Measurements from ENCODE around the gene TMEM272.
A peak's percentile ranks its signal among the peaks of the same experiment; 100 is the strongest.

Gene TMEM272

DNA sequence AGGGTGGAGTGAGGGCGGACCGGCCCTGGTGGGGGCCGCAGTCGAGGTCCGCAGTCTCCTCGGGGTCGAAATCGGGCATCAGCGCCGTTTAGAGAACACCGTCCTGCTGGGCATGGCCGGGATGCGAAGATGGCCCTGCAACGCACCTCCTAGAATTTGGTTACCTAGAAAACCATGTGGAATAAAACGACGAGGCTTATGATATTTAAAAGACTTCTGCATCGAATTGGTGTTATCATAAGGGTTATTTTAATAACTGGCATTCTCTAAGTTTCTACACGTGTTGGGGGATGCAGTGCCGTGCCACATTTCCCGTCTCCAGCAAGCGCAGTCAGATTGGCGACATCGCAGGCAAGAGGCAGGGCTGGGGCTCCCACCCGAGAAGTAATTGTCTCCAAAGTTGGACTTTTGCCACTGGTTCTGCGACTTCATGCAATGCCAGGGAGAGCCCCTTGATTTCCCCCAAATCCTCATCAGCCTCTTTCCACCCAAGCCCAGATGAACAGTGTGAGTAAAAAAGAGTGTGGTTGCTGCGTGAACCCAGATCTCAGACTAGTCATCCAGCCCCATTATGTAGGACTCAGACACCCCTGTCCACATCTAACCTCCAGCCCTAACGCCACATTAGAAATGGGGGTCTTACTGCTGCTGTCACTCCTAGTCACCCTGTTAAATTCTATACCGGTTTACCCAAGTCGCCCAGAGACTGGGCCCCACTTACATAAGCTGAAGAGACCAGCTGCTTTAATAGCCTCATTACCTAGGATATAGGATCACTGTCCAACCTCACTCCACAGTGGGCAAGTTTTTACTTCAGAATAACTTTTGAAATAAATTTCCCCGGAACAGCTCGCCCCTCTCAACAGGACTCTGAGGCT lies 40.4 kb downstream of the TMEM272 start:
- peak; percentile 65 for DNase-seq

DNA sequence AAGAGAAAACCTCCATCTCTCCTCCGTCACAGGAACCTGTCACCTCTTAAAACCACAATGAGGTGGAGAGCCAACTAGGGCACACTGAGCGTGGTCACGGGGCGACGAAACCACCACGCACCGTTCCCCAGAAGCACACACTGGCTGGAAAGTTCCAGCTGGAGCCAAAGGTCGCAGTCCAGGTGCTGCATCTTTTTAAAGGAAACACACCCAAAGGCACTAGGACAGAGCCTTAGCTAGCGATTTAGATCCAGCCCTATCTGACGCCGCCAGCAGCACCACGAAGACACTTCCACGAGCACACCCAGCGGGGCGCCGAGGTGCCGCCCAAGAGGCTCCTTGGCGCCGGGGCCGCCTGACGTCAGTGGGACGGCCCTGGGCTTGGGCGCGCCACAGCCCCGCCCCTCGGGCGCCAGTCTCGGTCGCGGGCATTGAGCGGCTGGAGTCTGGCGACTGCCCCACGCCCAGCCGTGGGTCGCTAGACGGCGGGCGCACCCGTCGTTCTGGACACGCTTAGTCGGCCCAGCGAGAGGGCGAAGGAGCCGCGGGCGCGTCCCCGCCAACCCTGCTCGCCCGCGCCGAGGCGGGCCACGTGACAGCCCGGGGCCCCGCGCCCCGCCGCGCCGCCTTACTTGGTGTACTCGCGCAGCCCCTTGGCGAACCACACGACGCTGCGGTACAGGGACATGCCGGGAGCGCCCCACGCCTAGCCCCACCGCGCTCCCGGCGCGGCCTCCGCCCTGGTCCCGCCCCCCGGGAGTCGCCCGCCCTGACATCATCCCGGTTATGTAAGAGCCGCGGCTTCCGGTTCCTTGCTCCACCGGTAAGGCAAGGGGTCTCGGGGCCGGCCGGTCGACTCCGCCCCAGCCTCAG lies 41.3 kb downstream of the TMEM272 start, which contains the start of gene DHRS12:
Gene DHRS12 (minus strand): TSS at position 742 of the 873 bp plus-strand sequence. CDS start 4,504 bp downstream, outside the sequence.
- peak; percentile 87 for DNase-seq

DNA sequence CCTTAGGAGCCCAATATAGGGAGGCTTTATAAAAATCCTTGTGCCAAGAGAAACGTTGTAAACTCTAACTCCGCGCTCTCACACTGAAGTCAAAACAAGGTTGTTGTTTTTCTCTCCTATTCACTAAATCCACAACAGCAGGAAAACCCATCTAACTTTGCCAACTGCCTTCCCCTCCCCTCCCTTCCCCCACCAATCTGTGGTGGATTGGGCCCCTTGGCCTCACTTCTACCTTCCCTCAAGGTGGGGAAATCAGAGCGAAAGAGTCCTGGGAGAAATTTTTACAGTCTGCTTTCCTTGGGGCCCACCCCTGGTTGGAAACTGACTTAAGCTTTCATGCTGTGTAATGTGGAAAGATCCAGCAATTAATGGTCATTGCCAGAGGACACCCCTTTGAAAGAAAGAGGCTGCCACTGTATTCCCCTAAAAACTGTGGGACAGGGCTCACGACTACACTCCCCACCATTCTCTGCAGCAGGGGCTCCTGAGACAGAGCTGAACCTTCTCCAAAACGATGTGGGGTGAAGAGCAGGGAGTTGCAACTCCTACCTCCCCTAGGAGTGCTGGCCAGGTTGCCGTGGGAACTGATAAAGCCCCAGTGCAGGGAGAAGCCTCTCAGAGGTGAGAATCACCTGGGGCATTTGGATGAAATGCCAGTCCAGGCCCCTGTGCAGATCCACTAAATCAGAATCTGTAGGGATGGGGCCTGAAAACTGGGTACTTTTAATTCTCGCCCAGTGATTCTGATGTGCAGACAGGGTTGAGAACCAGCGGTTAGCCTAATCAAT lies 42.2 kb downstream of the TMEM272 start:
- DNase-seq = no peak

DNA sequence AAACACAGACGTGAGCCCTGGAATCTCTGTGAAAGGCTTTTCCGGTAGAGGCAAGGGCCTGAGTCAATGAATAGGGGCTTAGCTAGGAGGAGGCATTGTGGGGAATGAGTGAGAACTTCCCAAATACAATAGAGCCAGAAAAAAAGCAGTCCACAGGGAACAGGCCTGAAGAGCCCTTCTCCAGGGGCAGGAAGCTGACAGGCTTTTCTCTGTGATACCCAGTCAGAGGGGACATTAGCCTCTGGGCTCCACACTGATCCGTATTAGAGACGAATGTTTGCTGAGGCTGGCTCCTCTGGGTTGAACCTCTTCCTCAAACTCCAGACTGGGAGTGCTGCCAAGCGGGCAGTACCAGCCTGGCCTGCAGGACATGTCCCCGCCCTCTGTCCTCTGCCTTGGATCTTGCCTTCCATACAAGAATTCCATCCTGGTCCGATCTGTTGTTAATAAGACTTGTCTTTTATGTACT lies 43.3 kb downstream of the TMEM272 start:
- no peak for DNase-seq

DNA sequence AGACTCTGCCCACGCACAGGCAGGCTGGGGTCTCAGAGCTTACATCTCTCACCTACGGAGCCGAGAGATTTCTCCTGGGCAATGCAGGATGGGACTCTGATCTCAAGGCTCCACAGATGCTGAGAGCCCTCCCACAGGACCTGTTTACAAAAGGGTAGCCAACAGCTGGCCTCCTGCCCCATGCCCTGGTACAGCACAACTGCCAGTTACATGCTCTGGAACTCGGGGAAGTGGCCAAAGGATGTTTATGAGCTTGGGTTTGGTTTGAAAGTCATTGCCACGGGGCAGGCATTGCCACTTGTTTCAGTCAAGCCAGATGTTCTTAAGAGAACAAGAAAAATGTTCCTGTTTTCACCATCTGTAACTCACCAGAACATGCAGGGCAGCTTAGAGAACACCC lies 44.5 kb downstream of the TMEM272 start:
- no peak for DNase-seq

DNA sequence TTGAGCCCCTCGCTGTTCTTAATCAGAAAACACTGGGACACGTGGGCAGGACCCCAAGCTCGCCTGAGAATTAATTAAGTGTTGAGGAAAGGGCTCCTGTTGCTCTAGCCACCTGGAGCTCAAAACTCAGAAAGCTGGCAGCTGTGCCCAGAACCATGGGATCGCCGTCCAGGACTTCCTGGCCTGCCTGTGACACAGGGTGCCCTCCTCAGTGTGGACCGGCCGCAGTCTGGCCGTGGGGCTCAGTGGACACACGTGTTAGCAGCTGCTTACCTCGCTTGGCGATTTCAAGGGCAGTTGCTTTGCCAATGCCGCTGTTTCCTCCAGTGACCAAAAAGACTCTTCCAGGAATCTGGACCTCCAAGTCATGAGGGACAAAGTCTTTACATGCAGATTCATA lies 45.7 kb downstream of the TMEM272 start:
- no peak for DNase-seq

DNA sequence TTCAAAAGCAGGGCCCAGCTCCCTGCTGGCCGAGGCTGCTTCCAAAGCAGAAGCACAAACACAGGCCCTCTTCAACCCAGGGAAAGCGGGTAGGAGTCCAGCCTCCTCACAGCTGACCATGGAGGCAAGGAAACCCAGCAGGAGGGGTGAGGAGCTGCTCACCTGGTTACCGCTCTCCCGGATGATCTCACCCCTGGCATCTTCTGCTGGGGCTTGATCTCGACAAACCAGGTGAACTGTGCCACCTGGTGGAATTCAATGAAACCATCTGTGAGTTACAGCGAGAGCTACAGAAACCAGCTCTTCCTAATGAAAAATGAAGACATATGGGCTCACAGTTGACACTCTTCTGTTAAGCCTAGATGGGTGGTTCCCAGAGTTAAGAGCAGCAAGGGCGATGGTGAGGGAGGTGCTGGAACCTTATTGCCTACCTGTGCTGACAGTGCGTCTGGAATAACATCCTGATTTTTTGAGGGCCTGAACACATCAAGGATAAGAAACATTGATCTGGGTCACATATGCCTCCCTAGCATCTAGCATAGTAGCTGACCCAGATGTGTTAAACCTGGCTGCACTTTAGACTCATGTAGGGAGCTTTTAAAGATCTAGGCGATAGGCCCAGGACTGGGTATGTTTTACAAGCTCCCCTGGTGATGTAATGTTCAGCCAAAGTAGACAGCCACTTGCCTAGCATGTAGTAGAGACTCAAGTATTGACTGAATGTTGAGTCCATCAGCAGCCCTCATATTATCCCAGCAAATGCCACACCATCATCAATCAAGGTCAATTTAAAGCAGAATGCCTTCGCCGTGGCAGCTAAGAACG lies 47.1 kb downstream of the TMEM272 start:
- DNase-seq = peak; percentile 64

DNA sequence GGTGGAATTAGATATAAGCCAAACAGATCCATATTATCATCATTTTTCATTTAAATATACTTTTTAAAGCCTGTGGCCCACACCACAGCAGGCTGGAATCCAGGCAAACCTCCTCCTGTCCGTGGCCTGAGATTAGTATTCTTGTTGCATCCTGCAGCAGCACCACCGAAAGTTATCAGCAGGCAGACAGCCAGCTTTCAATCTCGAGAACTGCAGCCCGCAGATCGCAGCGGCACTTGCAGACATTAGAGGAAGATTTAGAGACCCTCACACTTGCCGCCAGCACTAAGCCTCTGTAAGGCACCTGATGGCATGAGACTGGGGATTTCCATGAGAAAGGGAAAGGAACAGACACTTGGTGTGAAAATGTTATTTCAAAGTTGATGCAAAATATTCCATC lies 48.4 kb downstream of the TMEM272 start:
- DNase-seq = no peak

DNA sequence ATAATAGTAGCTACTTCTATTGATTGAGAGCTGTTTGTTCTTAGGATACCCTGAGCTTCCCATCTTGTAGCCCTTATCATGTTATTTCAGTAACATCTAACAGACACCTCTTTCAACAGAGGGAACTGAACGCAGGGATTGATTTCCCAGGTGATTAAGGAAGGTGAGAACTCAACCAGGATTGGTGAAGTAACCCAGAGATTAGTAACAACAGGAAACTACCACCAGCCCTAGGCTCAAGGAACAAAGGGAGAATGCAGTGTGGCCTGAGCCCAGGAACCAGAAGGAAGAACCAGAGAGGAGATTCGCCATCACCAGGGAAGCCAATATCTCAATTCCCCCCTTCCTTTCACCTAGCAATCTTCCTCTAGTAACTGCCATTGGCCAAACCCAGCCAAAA lies 49.6 kb downstream of the TMEM272 start:
- DNase-seq = no peak

DNA sequence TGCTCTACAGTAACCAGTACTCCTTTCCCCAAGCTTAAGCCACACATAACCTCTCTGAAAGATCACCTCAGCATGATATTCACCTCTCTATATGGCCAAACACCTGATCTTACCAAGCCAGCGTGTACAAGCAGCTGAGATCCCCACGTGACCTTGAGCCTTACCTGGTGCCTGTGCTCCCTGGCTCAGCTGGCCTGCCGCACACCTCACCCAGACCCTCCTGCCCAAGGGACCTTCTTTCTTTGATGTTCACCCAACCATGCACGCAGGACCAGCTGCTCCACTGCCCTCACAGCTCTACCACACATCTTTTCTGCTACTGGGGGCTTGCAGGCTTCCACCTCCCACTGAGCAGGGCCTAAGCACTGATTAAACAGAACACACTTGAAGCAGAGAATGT lies 50.0 kb downstream of the TMEM272 start:
- DNase-seq = no peak

DNA sequence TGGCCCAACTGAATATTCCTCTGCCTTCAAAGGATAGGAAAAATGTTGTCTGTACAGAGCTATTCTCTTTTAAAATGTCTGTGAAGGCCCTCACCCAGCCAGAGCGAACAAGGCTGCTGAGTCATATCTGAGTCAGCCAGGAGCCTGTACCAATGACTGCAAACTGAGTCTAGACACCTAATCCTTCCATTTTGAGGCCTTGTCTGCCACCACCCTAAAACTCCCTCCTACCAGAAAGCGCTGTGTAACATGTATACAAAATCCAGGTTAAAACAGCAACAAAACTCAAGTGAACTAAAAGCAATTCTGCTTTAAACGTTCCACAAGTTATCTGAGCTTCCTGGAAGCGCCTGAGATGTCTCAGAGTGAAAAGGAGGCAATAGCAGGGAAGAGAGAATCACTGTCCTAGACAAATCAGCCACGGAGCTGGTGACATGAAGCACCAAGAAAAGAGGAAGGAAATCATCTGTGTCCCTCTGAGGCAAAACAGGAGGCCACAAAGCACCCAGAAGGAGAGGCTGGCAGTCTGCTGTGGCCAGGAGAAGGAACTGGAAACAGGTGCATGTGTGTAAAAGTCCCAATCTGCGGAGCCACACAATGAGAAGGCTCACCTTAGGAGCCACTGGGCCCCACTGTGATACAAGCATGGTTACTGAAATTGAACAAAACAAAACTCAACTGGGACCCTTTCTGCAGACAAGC lies 51.3 kb downstream of the TMEM272 start:
- DNase-seq = peak; percentile 66

DNA sequence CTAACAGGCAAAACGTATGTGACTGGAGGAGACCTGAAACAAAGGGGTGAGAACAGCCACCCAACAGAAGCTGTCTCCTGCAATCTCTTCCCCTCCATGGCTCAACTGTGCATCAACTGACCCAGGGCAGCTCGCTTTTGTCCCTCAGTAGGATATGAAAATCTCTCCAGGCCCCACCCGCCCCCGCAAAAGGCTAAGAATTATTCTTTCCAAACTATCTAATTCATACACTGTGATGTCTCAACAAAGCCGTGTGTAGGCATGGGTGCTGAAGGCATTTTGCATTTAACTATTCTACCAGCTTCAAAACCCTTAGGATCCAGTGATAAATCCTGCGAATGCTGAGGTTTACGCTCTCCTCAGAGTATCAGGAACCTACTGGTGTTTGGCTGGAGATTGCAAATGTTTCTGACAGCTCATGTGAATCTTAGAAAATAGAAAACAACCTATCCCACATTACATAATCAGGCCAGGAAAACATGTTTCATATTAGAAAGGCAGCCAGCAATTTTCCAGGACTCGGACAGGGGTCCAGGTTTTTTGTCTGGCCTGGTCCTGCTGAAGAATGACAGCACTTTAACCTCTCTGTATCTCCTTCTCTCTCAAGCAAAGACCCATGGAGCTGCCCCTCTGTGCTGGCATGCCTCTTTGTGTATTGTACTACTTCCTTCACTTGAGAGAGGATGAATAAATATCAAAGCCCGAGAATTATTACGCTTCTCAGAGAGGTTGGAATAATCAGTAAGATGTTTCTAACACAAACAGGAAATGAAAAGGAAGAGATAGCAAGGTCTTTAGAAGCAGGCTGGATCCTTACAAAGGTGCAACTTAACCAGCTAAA lies 58.3 kb downstream of the TMEM272 start:
- DNase-seq = no peak

DNA sequence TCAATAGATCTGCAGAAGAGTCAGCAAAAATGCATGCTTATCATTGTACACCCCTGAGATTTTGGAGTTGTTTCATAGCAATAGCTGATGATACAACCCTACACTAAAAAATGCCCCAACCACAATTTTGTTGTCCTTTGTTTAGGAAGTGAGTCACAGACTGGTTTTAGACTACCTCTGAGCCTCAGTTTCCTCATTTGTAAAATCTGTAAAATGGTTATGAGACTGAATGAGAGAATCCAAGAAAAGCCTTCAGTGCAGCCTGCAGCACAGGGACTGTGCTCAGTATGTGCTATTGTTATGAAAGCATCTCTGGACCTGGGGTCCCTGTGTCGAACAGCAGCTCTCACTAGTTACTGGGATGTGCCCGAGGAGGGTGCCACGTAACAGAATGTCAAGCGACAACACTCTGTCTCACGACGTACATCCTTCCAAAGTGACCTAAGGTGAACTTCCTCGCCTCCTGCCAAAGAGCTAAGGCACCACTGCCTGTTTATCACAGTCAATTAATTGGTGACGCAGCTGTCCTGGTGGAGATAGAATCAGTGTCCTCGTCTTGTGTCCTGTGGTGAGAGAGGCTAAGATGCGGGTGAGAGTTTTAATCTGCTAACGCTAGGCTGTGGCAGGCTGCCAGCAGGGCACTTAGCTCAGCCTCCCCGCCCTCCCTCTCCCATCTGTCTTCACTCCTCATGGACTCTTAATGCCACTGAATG lies 59.1 kb downstream of the TMEM272 start:
- DNase-seq = no peak

DNA sequence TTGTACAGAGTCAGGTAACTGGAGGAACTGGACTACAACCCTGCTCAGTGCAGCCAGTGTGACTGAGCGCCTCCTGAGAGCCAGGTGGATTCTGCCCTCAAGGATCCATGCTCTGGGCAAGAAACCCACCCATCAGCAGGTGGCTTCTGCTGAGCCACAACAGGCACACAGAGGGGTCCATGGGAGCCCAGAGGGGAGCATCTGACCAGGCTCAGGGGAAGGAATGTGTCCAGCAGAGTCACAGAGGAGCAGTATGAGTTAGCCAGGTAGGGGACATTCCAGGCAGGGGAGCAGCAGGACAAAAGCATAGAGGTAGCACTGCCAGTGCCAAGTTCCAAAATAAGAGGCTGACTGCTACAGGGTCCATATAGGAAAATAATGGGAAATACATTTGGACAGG lies 60.9 kb downstream of the TMEM272 start:
- DNase-seq = no peak

DNA sequence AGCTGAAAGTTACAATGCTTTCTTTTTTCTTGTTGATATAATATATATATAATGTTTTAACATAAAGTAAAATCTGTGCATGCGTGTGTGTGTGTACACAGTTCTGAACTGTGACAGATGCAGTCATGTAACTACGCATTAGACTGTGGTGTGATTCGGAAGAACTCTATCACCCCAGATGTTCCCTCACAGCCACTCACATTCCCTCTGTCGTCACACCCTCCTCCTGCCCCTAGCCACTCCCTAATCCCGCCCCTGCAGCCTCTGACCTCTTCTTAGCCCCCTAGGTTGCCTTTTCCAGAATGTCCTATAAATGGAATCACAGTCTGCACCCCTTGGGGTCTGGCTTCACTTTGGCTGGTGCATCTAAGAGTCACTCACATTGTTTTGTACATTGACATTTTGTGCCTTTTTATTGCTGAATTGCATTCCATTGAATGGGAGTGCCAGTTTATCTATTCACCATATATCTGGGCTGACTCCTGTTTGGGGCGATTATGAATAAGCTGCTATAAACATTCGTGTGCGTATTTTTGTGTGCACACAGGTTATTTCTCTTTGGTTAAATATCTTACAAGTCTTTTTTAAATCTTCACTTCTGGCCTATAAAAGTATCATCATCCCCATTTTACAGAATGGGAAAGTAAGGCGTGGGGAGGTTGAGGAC lies 61.4 kb downstream of the TMEM272 start:
- DNase-seq = no peak

DNA sequence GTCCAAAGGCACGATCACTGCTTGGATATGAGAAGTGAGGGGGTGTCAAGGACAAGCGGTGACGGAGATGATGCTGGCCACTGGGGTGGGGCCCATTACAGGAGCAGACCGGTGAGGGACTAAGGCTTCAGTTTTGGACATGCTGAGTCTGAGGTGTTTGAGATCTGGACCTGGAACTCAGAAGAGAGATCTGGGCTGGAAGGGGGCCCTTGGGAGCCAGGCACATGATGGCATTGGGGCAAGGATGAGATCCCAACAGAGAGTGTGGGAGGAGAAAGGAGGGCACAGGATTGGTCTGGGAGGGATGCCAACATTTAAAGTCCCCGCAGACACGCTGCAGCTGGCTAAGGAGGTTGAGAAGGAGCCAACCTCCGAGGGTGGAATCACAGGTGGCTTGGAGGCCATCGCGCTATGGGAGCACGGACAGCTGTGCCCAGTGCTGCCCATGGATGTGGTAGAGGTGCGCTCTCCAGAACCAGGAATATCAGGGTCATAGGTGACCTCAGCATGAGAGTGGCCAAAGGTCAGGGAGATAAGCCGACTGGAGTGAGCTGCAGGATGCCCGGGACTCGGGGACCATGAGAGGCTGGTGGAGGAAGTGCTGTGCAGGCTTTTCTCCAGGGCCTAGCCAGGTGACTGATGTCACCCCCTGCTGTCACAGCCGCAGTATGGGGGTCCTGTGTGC lies 62.8 kb downstream of the TMEM272 start:
- DNase-seq = no peak

DNA sequence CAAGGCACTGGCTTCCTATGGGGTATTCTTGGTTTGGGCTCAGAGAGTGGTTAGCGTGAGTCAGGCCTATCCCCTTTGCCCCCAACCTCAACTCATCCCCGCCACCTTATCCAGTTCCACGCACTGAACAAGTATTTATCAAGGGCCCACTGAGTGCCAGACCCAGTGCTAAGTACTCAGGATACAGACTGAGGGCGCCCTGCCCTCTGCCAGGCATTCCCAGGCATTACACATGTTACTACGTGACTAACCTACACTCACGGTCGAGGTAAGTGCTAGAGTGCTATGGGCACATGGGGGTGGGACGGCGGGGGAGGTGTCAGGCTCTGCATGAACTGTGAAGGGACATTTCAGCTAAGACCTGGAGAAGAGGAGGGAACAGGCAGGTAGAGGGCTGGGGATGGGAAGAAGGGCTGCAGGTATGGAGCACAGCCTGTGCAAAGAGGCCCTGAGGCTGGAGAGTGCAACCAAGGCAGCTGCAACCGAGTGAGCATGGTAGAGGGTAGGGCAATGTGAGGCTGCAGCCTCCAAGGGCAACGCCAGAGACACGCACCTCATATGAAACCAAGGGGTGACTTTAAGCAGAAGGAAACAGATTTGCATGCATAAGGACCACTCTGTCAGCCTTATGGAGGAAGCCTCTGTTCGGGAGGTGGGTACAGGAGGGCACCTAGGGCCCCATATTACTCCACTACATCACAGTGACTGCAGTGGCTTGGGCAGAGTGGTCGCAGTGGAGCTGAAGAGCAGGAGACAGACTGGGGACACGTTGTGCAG lies 63.5 kb downstream of the TMEM272 start:
- no peak for DNase-seq

DNA sequence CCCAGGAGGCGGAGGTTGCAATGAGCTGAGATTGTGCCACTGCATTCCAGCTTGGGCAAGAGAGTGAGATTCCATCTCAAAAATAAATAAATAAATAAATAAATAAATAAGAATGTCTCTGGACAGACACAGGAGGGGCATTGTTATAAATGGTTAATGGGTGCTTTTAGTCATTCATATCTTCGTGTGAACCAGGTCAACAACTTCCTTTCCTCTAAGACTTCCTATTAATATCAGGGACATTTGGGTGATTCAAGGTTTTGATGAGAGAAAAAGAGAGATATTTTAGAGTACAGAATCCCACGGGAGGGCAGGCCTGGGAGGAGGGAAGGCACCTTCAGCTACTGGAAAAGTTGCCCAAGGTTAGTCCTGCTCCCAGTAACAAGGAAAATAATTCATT lies 64.9 kb downstream of the TMEM272 start:
- no peak for DNase-seq

Measured in stimulated activated CD8-positive, alpha-beta memory T cell treated with anti-CD3 and anti-CD28 coated beads, Interleukin-4, amount 100 ng/mL, for 48 hours (primary cell).